ENCODE measurements around the gene PCED1A.

- TF ChIP-seq CTCF (conservative IDR thresholded peaks at IDR 0.05; ENCODE audit: low read length) (no peak), EZH2phosphoT487 (IDR thresholded peaks at IDR 0.05; ENCODE audit: borderline replicate concordance) (no peak)
Observed at GRCh38 chr20:2799271-2799670, 41.2 kb downstream of the PCED1A start.
